K562 (cell line): ENCODE data around the gene DBNDD1. TPM values are rescaled to one million over a fixed set of nuclear protein-coding genes. Genes with fewer than 3 reads are reported as not detected.

Experiments
- CHCHD3 ChIP-seq: fragments of 250-450 bp; sonication (Bioruptor Pico); IDR thresholded peaks from 2 replicates; pipeline ENCODE4 v2.1.2; 2022; ENCODE audit warnings: mild to moderate bottlenecking
- CHD4 ChIP-seq: fragments of 200-600 bp; sonication (generic); IDR thresholded peaks from 3 replicates; pipeline ENCODE4 v1.6.1; 2012; ENCODE audit warnings: low read depth, mild to moderate bottlenecking, mixed read lengths, low read length, inconsistent platforms; ENCODE audit not compliant: insufficient read depth, insufficient replicate concordance, poor library complexity, severe bottlenecking
- E2F4 ChIP-seq: sonication (generic); formaldehyde crosslinking; IDR thresholded peaks from 2 replicates; pipeline ENCODE4 v1.8.0; 2022; ENCODE audit warnings: mild to moderate bottlenecking, low read depth, missing genetic modification reagents
- ESRRA ChIP-seq: fragments of 450-650 bp; IDR thresholded peaks from 2 replicates; pipeline ENCODE4 v1.6.1; 2014; ENCODE audit warnings: low read depth, mild to moderate bottlenecking, moderate library complexity, borderline replicate concordance
- FUS ChIP-seq: fragments of 200-400 bp; formaldehyde crosslinking; optimal IDR thresholded peaks from 2 replicates; pipeline ENCODE3; 2017; ENCODE audit warnings: low read depth, low read length
- GTF2F1 ChIP-seq: IDR thresholded peaks from 2 replicates; pipeline ENCODE4 v1.6.1; 2011; ENCODE audit warnings: low read depth, low read length, improper control_type of control experiment
- HSF4 ChIP-seq: fragments of 250-450 bp; sonication (Bioruptor Pico); IDR thresholded peaks from 2 replicates; pipeline ENCODE4 v2.1.2; 2022; ENCODE audit warnings: mild to moderate bottlenecking, moderate library complexity, borderline replicate concordance
- KLF16 ChIP-seq: IDR thresholded peaks from 2 replicates; pipeline ENCODE4 v1.6.1; 2016; ENCODE audit warnings: antibody characterized with exemption
- MLLT1 ChIP-seq, 2 experiments: fragments of 450-650 bp; IDR thresholded peaks; 2 replicates each; pipeline ENCODE4 v1.6.1; 2016
- MYC ChIP-seq, 2 experiments: fragments of 250-450 bp in 1 of 2; sonication (Bioruptor Pico) in 1 of 2; IDR thresholded peaks; 2 replicates each; pipeline versions ENCODE4 v1.5.1 to v1.6.1; 2012 to 2021; ENCODE audit warnings: low read depth in 2 of 2, borderline replicate concordance in 1 of 2, improper control_type of control experiment in 1 of 2, low read length in 1 of 2, mild to moderate bottlenecking in 1 of 2, moderate library complexity in 1 of 2
- NUFIP1 ChIP-seq: fragments of 450-650 bp; IDR thresholded peaks from 2 replicates; pipeline ENCODE4 v1.6.1; 2018; ENCODE audit not compliant: partially characterized antibody
- SAP30 ChIP-seq: fragments of 200-600 bp; sonication (generic); IDR thresholded peaks from 2 replicates; pipeline ENCODE4 v1.6.1; 2012; ENCODE audit warnings: borderline replicate concordance, low read depth, mild to moderate bottlenecking, moderate library complexity, low read length, control low read depth, inconsistent platforms; ENCODE audit not compliant: insufficient read depth, poor library complexity, severe bottlenecking
- TCF7L2 ChIP-seq: fragments of 150-350 bp; IDR thresholded peaks from 2 replicates; pipeline ENCODE4 v1.6.1; 2016; ENCODE audit warnings: low read depth, mild to moderate bottlenecking, low read length, moderate library complexity
- USF2 ChIP-seq: sonication (generic); formaldehyde crosslinking; IDR thresholded peaks from 2 replicates; pipeline ENCODE4 v1.5.0; 2020; ENCODE audit warnings: missing genetic modification reagents
- ZNF24 ChIP-seq: fragments of 450-650 bp; IDR thresholded peaks from 2 replicates; pipeline ENCODE4 v1.6.1; 2016
- ZNF384 ChIP-seq: IDR thresholded peaks from 2 replicates; pipeline ENCODE4 v1.6.1; 2012; ENCODE audit warnings: low read depth, low read length, improper control_type of control experiment
- ZNF644 ChIP-seq: fragments of 200-800 bp; sonication (Bioruptor generic); IDR thresholded peaks from 2 replicates; pipeline ENCODE4 v1.6.1; 2016; ENCODE audit warnings: low read depth, missing genetic modification characterization, missing compliant biosample characterization
- ZNF696 ChIP-seq: fragments of 250-450 bp; sonication (Bioruptor Pico); conservative IDR thresholded peaks from 2 replicates; pipeline ENCODE4 v1.4.0; 2020; ENCODE audit warnings: mild to moderate bottlenecking, moderate library complexity
- polyA plus RNA-seq, 8 experiments: library from polyadenylated mRNA; depleted of rRNA in 4 of 8; stranded (reverse) in 5 of 8; unstranded in 3 of 8; fragments of >200 nt; fragmentation: Nextera tagmentation in 2 of 8; fragmentation: Illumina TruSeq in 1 of 8; extraction: Ambion mirVana in 2 of 8; extraction: Trizol in 1 of 8; gene quantifications; 2 replicates each; pipeline versions ENCODE4 v1.2.1 to v1.2.3, GENCODE V29; 2011 to 2014; ENCODE audit warnings: inconsistent platforms in 1 of 8, missing spikeins in 1 of 8
- total RNA-seq, 7 experiments: library from RNA; depleted of rRNA in 6 of 7; stranded (reverse); fragments of >200 nt in 6 of 7; fragmentation: Illumina TruSeq in 2 of 7; extraction: Trizol in 2 of 7; gene quantifications; 2 replicates each; pipeline versions ENCODE4 v1.2.1 to v1.2.3, GENCODE V29; 2011 to 2021; ENCODE audit warnings: low replicate concordance in 1 of 7
- TF ChIP-seq, protein P1 (sequence below), 2 experiments: fragments of 450-650 bp; conservative IDR thresholded peaks; 2 replicates each; pipeline ENCODE4 v1.6.1; 2017; ENCODE audit warnings: mild to moderate bottlenecking in 2 of 2, moderate library complexity in 2 of 2
- TF ChIP-seq, protein P2 (sequence below): sonication (generic); formaldehyde crosslinking; IDR thresholded peaks from 2 replicates; pipeline ENCODE4 v1.8.0; 2022; ENCODE audit warnings: mild to moderate bottlenecking, missing genetic modification reagents

Gene DBNDD1
- total and polyA plus RNA-seq, 9 of the 15 experiments (the other 6 are each of a cell fraction or from before 2014, with no cell fraction given), result 0.55 to 13.0 (median 5.8) TPM

DNA sequence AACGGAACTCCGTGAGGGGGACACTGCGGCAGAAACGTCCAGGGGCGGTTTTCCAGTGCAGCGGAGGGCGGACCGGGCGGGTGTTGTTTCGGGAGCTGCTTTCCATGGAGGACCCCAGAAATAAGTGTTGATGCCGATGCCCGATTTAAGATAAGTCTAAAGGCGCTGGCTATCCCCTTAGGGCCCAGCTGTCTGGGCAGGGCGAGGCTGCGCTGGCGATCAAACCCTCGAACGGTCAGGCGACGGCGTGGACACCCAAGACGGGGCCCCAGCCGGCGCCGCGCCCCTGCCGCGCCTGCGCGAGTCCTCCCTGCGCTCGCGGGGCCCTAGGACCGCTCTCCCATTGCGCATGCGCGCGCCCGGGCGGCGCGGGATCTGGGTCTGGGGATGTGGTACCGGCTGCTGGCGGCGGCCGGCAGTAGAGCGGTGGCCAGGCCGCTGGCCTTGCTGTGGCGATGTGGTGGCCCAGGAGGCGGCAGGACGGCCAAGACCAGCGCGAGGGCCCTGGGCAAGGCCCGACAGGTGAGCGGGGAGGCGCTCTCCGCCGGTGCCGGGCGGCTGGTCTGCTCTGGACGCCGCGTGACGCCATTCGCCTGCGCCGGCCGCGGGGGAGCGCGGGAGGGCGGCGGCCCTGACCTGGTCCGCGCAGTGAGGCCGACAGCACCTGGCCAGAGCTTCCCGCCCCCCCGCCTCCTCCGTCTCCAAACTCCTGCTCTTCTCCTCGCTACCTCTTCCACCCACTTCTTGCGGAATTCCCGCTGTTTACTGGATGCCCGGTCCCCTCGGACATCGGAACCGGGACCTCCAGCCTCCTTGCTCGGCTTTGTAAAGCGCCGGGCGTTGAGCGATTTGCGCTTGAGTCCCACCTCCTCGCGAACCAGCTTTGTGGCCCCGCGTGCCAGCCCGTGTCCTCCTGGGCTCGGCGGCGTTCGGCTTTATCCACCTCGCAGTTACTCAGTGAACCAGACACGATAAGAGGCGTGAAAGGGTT, 46.7 kb downstream of the DBNDD1 start (continued):
- TF ChIP-seq NUFIP1, result no peak
- peak; percentile 66 for TF ChIP-seq ESRRA
- no peak for TF ChIP-seq ZNF384
- TF ChIP-seq MLLT1 (IDR thresholded peaks at IDR 0.05), result peak; percentile 66 to 76; a peak in 2 of 4 replicates
- TF ChIP-seq, protein P1, sequence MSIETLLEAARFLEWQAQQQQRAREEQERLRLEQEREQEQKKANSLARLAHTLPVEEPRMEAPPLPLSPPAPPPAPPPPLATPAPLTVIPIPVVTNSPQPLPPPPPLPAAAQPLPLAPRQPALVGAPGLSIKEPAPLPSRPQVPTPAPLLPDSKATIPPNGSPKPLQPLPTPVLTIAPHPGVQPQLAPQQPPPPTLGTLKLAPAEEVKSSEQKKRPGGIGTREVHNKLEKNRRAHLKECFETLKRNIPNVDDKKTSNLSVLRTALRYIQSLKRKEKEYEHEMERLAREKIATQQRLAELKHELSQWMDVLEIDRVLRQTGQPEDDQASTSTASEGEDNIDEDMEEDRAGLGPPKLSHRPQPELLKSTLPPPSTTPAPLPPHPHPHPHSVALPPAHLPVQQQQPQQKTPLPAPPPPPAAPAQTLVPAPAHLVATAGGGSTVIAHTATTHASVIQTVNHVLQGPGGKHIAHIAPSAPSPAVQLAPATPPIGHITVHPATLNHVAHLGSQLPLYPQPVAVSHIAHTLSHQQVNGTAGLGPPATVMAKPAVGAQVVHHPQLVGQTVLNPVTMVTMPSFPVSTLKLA (conservative IDR thresholded peaks at IDR 0.05), result peak; percentile 87 to 92
- TF ChIP-seq ZNF644, result no peak; the same call in 1 of the 2 replicates
- peak; percentile 89 for TF ChIP-seq SAP30
- no peak for TF ChIP-seq ZNF696 (CRISPR knock-in tag)
- TF ChIP-seq, protein P2, sequence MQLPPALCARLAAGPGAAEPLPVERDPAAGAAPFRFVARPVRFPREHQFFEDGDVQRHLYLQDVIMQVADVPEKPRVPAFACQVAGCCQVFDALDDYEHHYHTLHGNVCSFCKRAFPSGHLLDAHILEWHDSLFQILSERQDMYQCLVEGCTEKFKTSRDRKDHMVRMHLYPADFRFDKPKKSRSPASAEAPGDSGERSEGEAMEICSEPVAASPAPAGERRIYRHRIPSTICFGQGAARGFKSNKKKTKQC (CRISPR knock-in tag), result peak; percentile 75
- TF ChIP-seq CHCHD3 (CRISPR knock-in tag), result 0 out of 2 replicates have a peak, but pooled peaks have one; percentile 33
- 0 out of 2 replicates have a peak, but pooled peaks have one; percentile 11 for TF ChIP-seq GTF2F1
- TF ChIP-seq ZNF24, result no peak
- no peak for TF ChIP-seq USF2 (CRISPR knock-in tag)
- peak; percentile 89 for TF ChIP-seq MYC (IDR thresholded peaks at IDR 0.05; ENCODE audit: low read depth, low read length)
- TF ChIP-seq MYC (CRISPR knock-in tag; IDR thresholded peaks at IDR 0.05; ENCODE audit: borderline replicate concordance, low read depth), result no peak
- no peak for TF ChIP-seq KLF16
- TF ChIP-seq E2F4 (CRISPR knock-in tag), result peak; percentile 85
- no peak for TF ChIP-seq HSF4
- no peak for TF ChIP-seq CHD4
- TF ChIP-seq TCF7L2, result no peak
- peak; percentile 89 for TF ChIP-seq FUS
